ENCODE measurements around the gene ACVR2B. TPM values are rescaled to one million over a fixed set of nuclear protein-coding genes. Genes with fewer than 3 reads are reported as not detected.

Gene ACVR2B
- total and polyA plus RNA-seq, 2 of the 13 experiments (the other 11 are each of a cell fraction or from before 2014, with no cell fraction given) = 10.0 to 12.7 TPM

GRCh38 chr3:38455639-38456430, 2.1 kb downstream of the ACVR2B start (continued):
- TF ChIP-seq ZNF619 (CRISPR knock-in tag; IDR thresholded peaks at IDR 0.05) (no peak), UBTF (CRISPR knock-in tag; IDR thresholded peaks at IDR 0.05) (peak; percentile 7; the same call in 1 of the 2 replicates)

- H3K9me3 ChIP-seq (ENCODE audit: low read length) = no peaks in the 10 kb centered on the region
- peak overlapping the region; percentile 4; the same call in 1 of the 2 replicates for H3K4me2 ChIP-seq (ENCODE audit: low read depth, low read length)
- H3K9ac ChIP-seq (ENCODE audit: insufficient read depth, low read depth, low read length) = no peak overlapping the region
- CTCF ChIA-PET (ENCODE audit: low intra/inter-chr PET ratio, low total read pairs) = no interaction called here
- in situ Hi-C loops (cut with HindIII; ENCODE audit: extremely low pct_ligation_motif_present, low pct_unique_long_range_greater_than_20kb) = loop anchor here (25.0 kb wide), 1 partner anchor 320 kb away; the partner anchor contains the start of genes ACAA1 and MYD88
- ATAC-seq = no peak
- H2AFZ ChIP-seq (ENCODE audit: low read length) = no peak overlapping the region
- WGBS (ENCODE audit: low lambda C conversion rate) = 98% methylated on average over 8 of the region's 9 CpGs
- FAIRE-seq = no peak
- no peaks in the 10 kb centered on the region for H3K27me3 ChIP-seq (ENCODE audit: control insufficient read depth in 1 of 2, insufficient read depth in 2 of 2, low read length in 2 of 2)
- POLR2A ChIA-PET = interaction anchor here (1.1 kb wide), 1 partner anchor 110 kb away, joined by 3 read pairs; no protein-coding TSS in a partner anchor
- DNase-seq (ENCODE audit: low spot score) = no peak
- no TSS peak for BruUV-seq (replicated peaks)
- intact Hi-C loops (cut with micrococcal nuclease; ENCODE audit: unreplicated experiment) = no loop called here
- H3K4me3 ChIP-seq (replicated peaks in 1 of 3; ENCODE audit: insufficient read depth in 1 of 3, low read depth in 2 of 3, low read length in 3 of 3) = no peak overlapping the region
- TF ChIP-seq MYNN (CRISPR knock-in tag; IDR thresholded peaks at IDR 0.05; ENCODE audit: low read depth) (no peak), MAFF (IDR thresholded peaks at IDR 0.05; ENCODE audit: low read depth, low read length) (peak; percentile 54), HMG20B (CRISPR knock-in tag; conservative IDR thresholded peaks at IDR 0.05) (no peak), MAFK (conservative IDR thresholded peaks at IDR 0.05 in 1 of 2, IDR thresholded peaks at IDR 0.05 in 1 of 2; ENCODE audit: low read length in 2 of 2) (peak; percentile 53 to 67; a peak in 3 of 4 replicates), ZBTB1 (CRISPR knock-in tag; IDR thresholded peaks at IDR 0.05; ENCODE audit: borderline replicate concordance) (no peak), SSRP1 (CRISPR knock-in tag; IDR thresholded peaks at IDR 0.05) (no peak), NRL (CRISPR knock-in tag; IDR thresholded peaks at IDR 0.05; ENCODE audit: borderline replicate concordance) (no peak), GATAD2A (CRISPR knock-in tag; IDR thresholded peaks at IDR 0.05) (no peak), ZNF614 (CRISPR knock-in tag; IDR thresholded peaks at IDR 0.05; ENCODE audit: borderline replicate concordance) (no peak), ZNF280B (CRISPR knock-in tag; IDR thresholded peaks at IDR 0.05; ENCODE audit: borderline replicate concordance) (no peak), ZNF563 (CRISPR knock-in tag; IDR thresholded peaks at IDR 0.05) (no peak)
- peaks cover 37% of the 10 kb centered on the region for H3K4me1 ChIP-seq (ENCODE audit: insufficient read depth, low read length)
- peaks cover 0 to 8% of the 10 kb centered on the region in 2 experiments; a peak in 2 of 5 replicates for H3K36me3 ChIP-seq (replicated peaks in 1 of 2; ENCODE audit: control insufficient read depth in 1 of 2, insufficient read depth in 2 of 2, low read length in 2 of 2)
- peaks cover 69% of the 10 kb centered on the region for H3K79me2 ChIP-seq (ENCODE audit: insufficient read depth, low read length)
- H4K20me1 ChIP-seq (ENCODE audit: insufficient read depth, low read length) = peaks cover 51% of the 10 kb centered on the region
- H3K27ac ChIP-seq (ENCODE audit: extremely low read length, insufficient read depth, low read length) = no peak overlapping the region
Observed at GRCh38 chr3:38457111-38458003, 3.7 kb downstream of the ACVR2B start.

Measured in HepG2 (cell line).